Mesendoderm (in vitro differentiated cells): Measurements from ENCODE around the gene TAF11L9.
"Not testable (repeated sequence)": the region's sequence is repeated elsewhere in the genome, so short reads cannot be mapped to it uniquely, and the experiment has no call there.

Experiments used
- DNase-seq: peaks from one replicate; pipeline ENCODE4 v3.0.0; 2013
- H2AK5ac ChIP-seq: 2 replicates; pipeline ENCODE4 v1.6.1; 2013; ENCODE audit warnings: low read length, inconsistent platforms
- H2BK120ac ChIP-seq: 2 replicates; pipeline ENCODE4 v1.6.1; 2013; ENCODE audit warnings: low read depth, mild to moderate bottlenecking, low read length, moderate library complexity, mixed read lengths
- H2BK15ac ChIP-seq: replicated peaks from 2 replicates; pipeline ENCODE4 v1.6.1; 2013; ENCODE audit warnings: low read depth, mild to moderate bottlenecking, moderate library complexity
- H2BK5ac ChIP-seq: 2 replicates; pipeline ENCODE4 v1.6.1; 2013; ENCODE audit warnings: low read length, inconsistent platforms
- H3K18ac ChIP-seq: 2 replicates; pipeline ENCODE4 v1.6.1; 2013; ENCODE audit warnings: mild to moderate bottlenecking, low read length, mixed read lengths
- H3K23ac ChIP-seq: one replicate; pipeline ENCODE4 v1.6.1; 2013; ENCODE audit warnings: low read length
- H3K27ac ChIP-seq: 2 replicates; pipeline ENCODE4 v1.5.1; 2013; ENCODE audit warnings: low read depth, mild to moderate bottlenecking, inconsistent platforms, low read length, moderate library complexity
- H3K27me3 ChIP-seq: 2 replicates; pipeline ENCODE4 v1.6.1; 2013; ENCODE audit warnings: low read length, control low read depth, mild to moderate bottlenecking, inconsistent platforms; ENCODE audit not compliant: insufficient read depth, poor library complexity
- H3K36me3 ChIP-seq: 2 replicates; pipeline ENCODE4 v1.6.1; 2013; ENCODE audit warnings: low read length, inconsistent platforms; ENCODE audit not compliant: control insufficient read depth, insufficient read depth
- H3K4ac ChIP-seq: one replicate; pipeline ENCODE4 v1.6.1; 2013; ENCODE audit warnings: low read depth, mild to moderate bottlenecking, low read length, moderate library complexity
- H3K4me1 ChIP-seq: 2 replicates; pipeline ENCODE4 v1.6.1; 2013; ENCODE audit warnings: low read depth, low read length, inconsistent platforms; ENCODE audit not compliant: control insufficient read depth
- H3K4me2 ChIP-seq: 2 replicates; pipeline ENCODE4 v1.6.1; 2013; ENCODE audit warnings: low read length
- H3K4me3 ChIP-seq: 2 replicates; pipeline ENCODE4 v1.5.1; 2013; ENCODE audit warnings: mild to moderate bottlenecking, low read length
- H3K56ac ChIP-seq: one replicate; pipeline ENCODE4 v1.6.1; 2013; ENCODE audit warnings: low read length
- H3K79me1 ChIP-seq: 2 replicates; pipeline ENCODE4 v1.6.1; 2013; ENCODE audit warnings: low read length, inconsistent platforms
- H3K79me2 ChIP-seq: 2 replicates; pipeline ENCODE4 v1.6.1; 2013; ENCODE audit warnings: mild to moderate bottlenecking, low read length; ENCODE audit not compliant: control insufficient read depth, insufficient read depth
- H3K9ac ChIP-seq: 2 replicates; pipeline ENCODE4 v1.6.1; 2013; ENCODE audit warnings: low read length, inconsistent platforms
- H4K5ac ChIP-seq: one replicate; pipeline ENCODE4 v1.6.1; 2013; ENCODE audit warnings: low read length
- H4K8ac ChIP-seq: one replicate; pipeline ENCODE4 v1.6.1; 2013; ENCODE audit warnings: low read depth, mild to moderate bottlenecking, control low read depth, low read length, moderate library complexity
- WGBS: extraction: QIAGEN DNeasy Blood & Tissue Kit; methylation state at CpG from one replicate; pipeline ENCODE4 v1.1.7; 2013; ENCODE audit warnings: low lambda C conversion rate, missing lambda C conversion rate; ENCODE audit not compliant: insufficient coverage; ENCODE audit errors: extremely low coverage; 5-methylcytosine and 5-hydroxymethylcytosine counted together

The TAF11L9 gene

GRCh38 chr5:17614872-17615605 is 20.8 kb upstream of the TAF11L9 start:
- Histone ChIP-seq H2BK5ac (no peak overlapping the region), H3K23ac (no peak overlapping the region), H3K79me1 (no peaks in the 10 kb centered on the region), H3K9ac (no peak overlapping the region), H4K5ac (no peak overlapping the region), H3K36me3 (no peaks in the 10 kb centered on the region), H2AK5ac (no peak overlapping the region), H3K4me2 (no peak overlapping the region), H3K27me3 (no peaks in the 10 kb centered on the region), H2BK15ac (no peak overlapping the region), H4K8ac (no peak overlapping the region), H3K79me2 (no peaks in the 10 kb centered on the region), H3K56ac (no peak overlapping the region), H3K27ac (no peak overlapping the region), H3K18ac (no peak overlapping the region), H3K4me1 (no peaks in the 10 kb centered on the region), H2BK120ac (no peak overlapping the region), H3K4me3 (no peak overlapping the region), H3K4ac (no peak overlapping the region)
- DNase-seq: no peak
- WGBS: no CpG with 5 or more reads among the region's 17 CpGs

- not testable (repeated sequence) for H3K36me3 ChIP-seq, H3K9ac ChIP-seq, H3K27ac ChIP-seq, H3K79me1 ChIP-seq, DNase-seq, H4K5ac ChIP-seq, H3K23ac ChIP-seq, H3K27me3 ChIP-seq, H2BK5ac ChIP-seq, H2BK120ac ChIP-seq, H2AK5ac ChIP-seq, H3K4me2 ChIP-seq, H3K4ac ChIP-seq, H3K18ac ChIP-seq, H3K4me1 ChIP-seq, H3K79me2 ChIP-seq, H3K56ac ChIP-seq, H4K8ac ChIP-seq, H2BK15ac ChIP-seq, H3K4me3 ChIP-seq
- WGBS: no CpG with 5 or more reads among the region's 2 CpGs
These were observed 15.9 kb upstream of the TAF11L9 start, which contains the start of gene TAF11L12 for GRCh38 chr5:17610092-17610491. TAF11L12 (plus strand) TSS chr5:17610392.

GRCh38 chr5:17607461-17607860 is 13.3 kb upstream of the TAF11L9 start:
- not testable (repeated sequence) for H3K27ac ChIP-seq, H3K56ac ChIP-seq, H2AK5ac ChIP-seq, H3K79me1 ChIP-seq, H4K5ac ChIP-seq, H3K23ac ChIP-seq, H2BK5ac ChIP-seq, H3K4ac ChIP-seq, H2BK120ac ChIP-seq, DNase-seq, H3K18ac ChIP-seq, H3K27me3 ChIP-seq, H3K79me2 ChIP-seq, H3K4me2 ChIP-seq, H3K9ac ChIP-seq, H3K36me3 ChIP-seq, H4K8ac ChIP-seq, H3K4me3 ChIP-seq, H2BK15ac ChIP-seq, H3K4me1 ChIP-seq
- WGBS: no CpG with 5 or more reads among the region's 4 CpGs

GRCh38 chr5:17604951-17605350 is 10.8 kb upstream of the TAF11L9 start:
- no peaks in the 10 kb centered on the region for H3K79me2 ChIP-seq
- H3K4me2 ChIP-seq: no peak overlapping the region
- H3K18ac ChIP-seq: no peak overlapping the region
- WGBS: no CpG with 5 or more reads among the region's 14 CpGs
- no peak overlapping the region for H4K8ac ChIP-seq
- H3K36me3 ChIP-seq: no peaks in the 10 kb centered on the region
- H2AK5ac ChIP-seq: no peak overlapping the region
- H3K4me3 ChIP-seq: no peak overlapping the region
- H3K27ac ChIP-seq: no peak overlapping the region
- no peak overlapping the region for H3K56ac ChIP-seq
- no peak overlapping the region for H3K23ac ChIP-seq
- no peaks in the 10 kb centered on the region for H3K4me1 ChIP-seq
- no peak overlapping the region for H2BK5ac ChIP-seq
- no peak overlapping the region for H3K4ac ChIP-seq
- no peak overlapping the region for H4K5ac ChIP-seq
- H3K79me1 ChIP-seq: no peaks in the 10 kb centered on the region
- H2BK120ac ChIP-seq: no peak overlapping the region
- H2BK15ac ChIP-seq: no peak overlapping the region
- H3K27me3 ChIP-seq: no peaks in the 10 kb centered on the region
- no peak for DNase-seq
- H3K9ac ChIP-seq: no peak overlapping the region

GRCh38 chr5:17603880-17604279 is 9.7 kb upstream of the TAF11L9 start, which contains the start of gene TAF11L11:
TAF11L11 (plus strand) TSS chr5:17604183.
- H2BK120ac ChIP-seq, H3K18ac ChIP-seq, H4K5ac ChIP-seq, H3K79me1 ChIP-seq, H3K27me3 ChIP-seq, H3K4ac ChIP-seq, H2BK15ac ChIP-seq, H3K79me2 ChIP-seq, H2BK5ac ChIP-seq, H3K4me1 ChIP-seq, H3K4me2 ChIP-seq, DNase-seq, H3K56ac ChIP-seq, H4K8ac ChIP-seq, H2AK5ac ChIP-seq, H3K27ac ChIP-seq, H3K23ac ChIP-seq, H3K4me3 ChIP-seq, H3K36me3 ChIP-seq, H3K9ac ChIP-seq: not testable (repeated sequence)
- no CpG with 5 or more reads among the region's 6 CpGs for WGBS

GRCh38 chr5:17597728-17598127 is 3.5 kb upstream of the TAF11L9 start, which contains the start of gene TAF11L10:
TAF11L10 (minus strand) TSS chr5:17597828.
- not testable (repeated sequence) for H3K27me3 ChIP-seq, H3K4me1 ChIP-seq, H4K8ac ChIP-seq, H3K79me2 ChIP-seq, H4K5ac ChIP-seq, H2AK5ac ChIP-seq, H2BK120ac ChIP-seq, DNase-seq, H3K9ac ChIP-seq, H3K4me2 ChIP-seq, H3K23ac ChIP-seq, H2BK5ac ChIP-seq, H2BK15ac ChIP-seq, H3K56ac ChIP-seq, H3K36me3 ChIP-seq, H3K79me1 ChIP-seq, H3K4me3 ChIP-seq, H3K18ac ChIP-seq, H3K27ac ChIP-seq, H3K4ac ChIP-seq
- WGBS: no CpG with 5 or more reads among the region's 15 CpGs
